K562 (cell line): ENCODE measurements around the gene DRC1. TPM values are rescaled to one million over a fixed set of nuclear protein-coding genes. Genes with fewer than 3 reads are reported as not detected.

Experiments
- CBX5 ChIP-seq: IDR thresholded peaks from 2 replicates; pipeline ENCODE4 v1.6.1; 2014; ENCODE audit warnings: low read depth, borderline replicate concordance
- HNRNPH1 ChIP-seq: fragments of 200-400 bp; formaldehyde crosslinking; optimal IDR thresholded peaks from 2 replicates; pipeline ENCODE3; 2017; ENCODE audit warnings: low read depth, mild to moderate bottlenecking, low read length, moderate library complexity
- ILK ChIP-seq: fragments of 450-650 bp; IDR thresholded peaks from 2 replicates; pipeline ENCODE4 v1.6.1; 2016; ENCODE audit warnings: missing genetic modification characterization, low read depth, mild to moderate bottlenecking, missing compliant biosample characterization, moderate library complexity, borderline replicate concordance
- KDM2B ChIP-seq: fragments of 250-450 bp; sonication (Bioruptor Pico); IDR thresholded peaks from 2 replicates; pipeline ENCODE4 v1.8.0; 2021; ENCODE audit warnings: mild to moderate bottlenecking, moderate library complexity
- KDM5B ChIP-seq: fragments of 200-600 bp; sonication (generic); IDR thresholded peaks from 2 replicates; pipeline ENCODE4 v1.6.1; 2012; ENCODE audit warnings: low read depth, mild to moderate bottlenecking, moderate library complexity, low read length, control low read depth, inconsistent platforms; ENCODE audit not compliant: insufficient replicate concordance
- MEIS2 ChIP-seq: fragments of 450-650 bp; IDR thresholded peaks from 2 replicates; pipeline ENCODE4 v1.6.1; 2014; ENCODE audit warnings: mild to moderate bottlenecking; ENCODE audit not compliant: partially characterized antibody
- NBN ChIP-seq: fragments of 450-650 bp; IDR thresholded peaks from 2 replicates; pipeline ENCODE4 v1.6.1; 2016; ENCODE audit warnings: low read depth, mild to moderate bottlenecking
- NR2C1 ChIP-seq, 2 experiments: fragments of 450-650 bp; IDR thresholded peaks; 2 replicates each; pipeline ENCODE4 v1.6.1; 2017; ENCODE audit warnings: mild to moderate bottlenecking in 2 of 2, antibody characterized with exemption in 1 of 2, inconsistent platforms in 1 of 2, missing compliant biosample characterization in 1 of 2, missing genetic modification characterization in 1 of 2
- POLR2AphosphoS2 ChIP-seq: IDR thresholded peaks from 2 replicates; pipeline ENCODE4 v1.6.1; 2012; ENCODE audit warnings: low read length, improper control_type of control experiment
- SREBF1 ChIP-seq: fragments of 150-350 bp; IDR thresholded peaks from 2 replicates; pipeline ENCODE4 v1.6.1; 2014; ENCODE audit warnings: antibody characterized with exemption, low read depth, low read length, borderline replicate concordance
- TCF7L2 ChIP-seq: fragments of 150-350 bp; IDR thresholded peaks from 2 replicates; pipeline ENCODE4 v1.6.1; 2016; ENCODE audit warnings: low read depth, mild to moderate bottlenecking, low read length, moderate library complexity
- TEAD4 ChIP-seq, 2 experiments: sonication (generic) in 1 of 2; formaldehyde crosslinking in 1 of 2; IDR thresholded peaks; 2 replicates each; pipeline versions ENCODE4 v1.6.1 to v1.8.0; 2012 to 2022; ENCODE audit warnings: borderline replicate concordance in 1 of 2, inconsistent platforms in 1 of 2, low read length in 1 of 2, mild to moderate bottlenecking in 1 of 2, missing genetic modification reagents in 1 of 2
- ZKSCAN1 ChIP-seq: fragments of 150-350 bp; IDR thresholded peaks from 2 replicates; pipeline ENCODE4 v1.6.1; 2016; ENCODE audit warnings: low read depth, low read length
- ZNF140 ChIP-seq: fragments of 250-450 bp; sonication (Bioruptor Pico); IDR thresholded peaks from 2 replicates; pipeline ENCODE4 v1.8.0; 2021; ENCODE audit warnings: moderate library complexity, mild to moderate bottlenecking, inconsistent platforms
- ZNF184 ChIP-seq: sonication (generic); formaldehyde crosslinking; IDR thresholded peaks from 2 replicates; pipeline ENCODE4 v1.5.0; 2020; ENCODE audit warnings: missing genetic modification reagents
- ZNF41 ChIP-seq: fragments of 250-450 bp; sonication (Bioruptor Pico); conservative IDR thresholded peaks from 2 replicates; pipeline ENCODE4 v1.4.0; 2020; ENCODE audit warnings: mild to moderate bottlenecking
- ZZZ3 ChIP-seq: fragments of 450-650 bp; IDR thresholded peaks from 2 replicates; pipeline ENCODE4 v1.6.1; 2016; ENCODE audit warnings: antibody characterized with exemption, mild to moderate bottlenecking, moderate library complexity
- polyA plus RNA-seq, 8 experiments: library from polyadenylated mRNA; depleted of rRNA in 4 of 8; stranded (reverse) in 5 of 8; unstranded in 3 of 8; fragments of >200 nt; fragmentation: Nextera tagmentation in 2 of 8; fragmentation: Illumina TruSeq in 1 of 8; extraction: Ambion mirVana in 2 of 8; extraction: Trizol in 1 of 8; gene quantifications; 2 replicates each; pipeline versions ENCODE4 v1.2.1 to v1.2.3, GENCODE V29; 2011 to 2014; ENCODE audit warnings: inconsistent platforms in 1 of 8, missing spikeins in 1 of 8
- total RNA-seq, 7 experiments: library from RNA; depleted of rRNA in 6 of 7; stranded (reverse); fragments of >200 nt in 6 of 7; fragmentation: Illumina TruSeq in 2 of 7; extraction: Trizol in 2 of 7; gene quantifications; 2 replicates each; pipeline versions ENCODE4 v1.2.1 to v1.2.3, GENCODE V29; 2011 to 2021; ENCODE audit warnings: low replicate concordance in 1 of 7
- TF ChIP-seq, protein P1 (sequence below), 3 experiments: IDR thresholded peaks in 2 of 3; conservative IDR thresholded peaks in 1 of 3; 2 replicates each; pipeline ENCODE4 v1.5.1; 2011 to 2012; ENCODE audit warnings: low read length in 3 of 3, mild to moderate bottlenecking in 3 of 3, control low read depth in 2 of 3, improper control_type of control experiment in 1 of 3, inconsistent platforms in 1 of 3, low read depth in 1 of 3, mixed read lengths in 1 of 3, moderate library complexity in 1 of 3; ENCODE audit not compliant: insufficient read depth in 2 of 3
- TF ChIP-seq, protein P2 (sequence below), 2 experiments: IDR thresholded peaks; 2 replicates each; pipeline ENCODE4 v1.6.1; 2012; ENCODE audit warnings: improper control_type of control experiment in 2 of 2, low read depth in 2 of 2, low read length in 2 of 2, borderline replicate concordance in 1 of 2
- TF ChIP-seq, protein P3 (sequence below): sonication (generic); formaldehyde crosslinking; IDR thresholded peaks from 2 replicates; pipeline ENCODE4 v1.8.1; 2023; ENCODE audit warnings: mild to moderate bottlenecking, missing genetic modification reagents
- TF ChIP-seq, protein P4 (sequence below): sonication (generic); formaldehyde crosslinking; IDR thresholded peaks from 2 replicates; pipeline ENCODE4 v1.8.0; 2022; ENCODE audit warnings: missing genetic modification reagents, mild to moderate bottlenecking, moderate library complexity, borderline replicate concordance

The DRC1 gene
- total and polyA plus RNA-seq, 9 of the 15 experiments (the other 6 are each of a cell fraction or from before 2014, with no cell fraction given) = 0.07 to 0.10 TPM; not detected in 7

DNA sequence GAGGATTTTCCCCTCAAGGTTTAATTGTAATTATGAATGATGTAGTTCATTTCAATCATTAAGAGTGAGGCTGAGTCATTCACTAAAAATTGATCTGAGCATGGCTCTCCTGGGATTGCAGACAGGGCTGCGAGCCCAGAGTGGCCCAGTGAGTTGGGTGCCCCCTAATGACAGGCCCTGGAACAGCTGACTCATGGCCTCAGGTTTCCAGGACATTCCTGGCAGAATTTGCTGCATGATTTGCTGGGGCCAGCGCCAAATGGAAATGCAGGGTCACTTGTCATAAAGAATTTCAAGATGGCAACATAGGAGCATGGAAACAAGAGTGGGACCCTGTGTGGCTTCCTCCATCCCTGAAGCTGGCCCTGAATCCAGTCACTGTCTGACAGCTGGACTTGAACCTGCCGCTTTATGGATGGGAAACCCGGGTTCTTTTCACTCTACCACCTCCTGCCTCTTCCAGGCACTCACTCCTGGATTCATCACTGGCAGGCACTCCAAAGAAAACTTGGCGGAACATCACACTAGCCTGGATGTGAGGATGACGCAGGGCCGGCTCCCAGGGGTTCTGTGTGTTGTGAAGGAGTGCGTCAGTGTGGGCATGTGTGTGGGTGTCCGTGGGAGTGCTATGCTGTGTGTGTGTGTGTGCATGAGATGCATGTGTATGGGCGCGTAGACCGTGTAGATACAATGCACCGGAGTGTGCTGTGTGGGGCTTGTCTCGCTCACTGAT lies 61.0 kb downstream of the DRC1 start (continued):
- TF ChIP-seq ILK (no peak), TCF7L2 (no peak), POLR2AphosphoS2 (no peak), ZNF184 (CRISPR knock-in tag) (no peak), CBX5 (no peak), SREBF1 (no peak), ZKSCAN1 (no peak), TEAD4 (IDR thresholded peaks at IDR 0.05; ENCODE audit: low read length) (peak; percentile 57), TEAD4 (CRISPR knock-in tag; IDR thresholded peaks at IDR 0.05; ENCODE audit: borderline replicate concordance) (no peak), ZNF140 (CRISPR knock-in tag) (no peak), NR2C1 (IDR thresholded peaks at IDR 0.05) (no peak), NR2C1 (tag; IDR thresholded peaks at IDR 0.05) (no peak), KDM5B (no peak), KDM2B (no peak), NBN (no peak), HNRNPH1 (no peak), ZZZ3 (no peak), ZNF41 (CRISPR knock-in tag) (no peak), MEIS2 (no peak)
- TF ChIP-seq, protein P1, sequence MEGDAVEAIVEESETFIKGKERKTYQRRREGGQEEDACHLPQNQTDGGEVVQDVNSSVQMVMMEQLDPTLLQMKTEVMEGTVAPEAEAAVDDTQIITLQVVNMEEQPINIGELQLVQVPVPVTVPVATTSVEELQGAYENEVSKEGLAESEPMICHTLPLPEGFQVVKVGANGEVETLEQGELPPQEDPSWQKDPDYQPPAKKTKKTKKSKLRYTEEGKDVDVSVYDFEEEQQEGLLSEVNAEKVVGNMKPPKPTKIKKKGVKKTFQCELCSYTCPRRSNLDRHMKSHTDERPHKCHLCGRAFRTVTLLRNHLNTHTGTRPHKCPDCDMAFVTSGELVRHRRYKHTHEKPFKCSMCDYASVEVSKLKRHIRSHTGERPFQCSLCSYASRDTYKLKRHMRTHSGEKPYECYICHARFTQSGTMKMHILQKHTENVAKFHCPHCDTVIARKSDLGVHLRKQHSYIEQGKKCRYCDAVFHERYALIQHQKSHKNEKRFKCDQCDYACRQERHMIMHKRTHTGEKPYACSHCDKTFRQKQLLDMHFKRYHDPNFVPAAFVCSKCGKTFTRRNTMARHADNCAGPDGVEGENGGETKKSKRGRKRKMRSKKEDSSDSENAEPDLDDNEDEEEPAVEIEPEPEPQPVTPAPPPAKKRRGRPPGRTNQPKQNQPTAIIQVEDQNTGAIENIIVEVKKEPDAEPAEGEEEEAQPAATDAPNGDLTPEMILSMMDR (IDR thresholded peaks at IDR 0.05 in 2 of 3, conservative IDR thresholded peaks at IDR 0.05 in 1 of 3; ENCODE audit: insufficient read depth in 2 of 3, low read depth in 1 of 3, low read length in 3 of 3) = peak; percentile 83 to 91 (median 90)
- TF ChIP-seq, protein P2, sequence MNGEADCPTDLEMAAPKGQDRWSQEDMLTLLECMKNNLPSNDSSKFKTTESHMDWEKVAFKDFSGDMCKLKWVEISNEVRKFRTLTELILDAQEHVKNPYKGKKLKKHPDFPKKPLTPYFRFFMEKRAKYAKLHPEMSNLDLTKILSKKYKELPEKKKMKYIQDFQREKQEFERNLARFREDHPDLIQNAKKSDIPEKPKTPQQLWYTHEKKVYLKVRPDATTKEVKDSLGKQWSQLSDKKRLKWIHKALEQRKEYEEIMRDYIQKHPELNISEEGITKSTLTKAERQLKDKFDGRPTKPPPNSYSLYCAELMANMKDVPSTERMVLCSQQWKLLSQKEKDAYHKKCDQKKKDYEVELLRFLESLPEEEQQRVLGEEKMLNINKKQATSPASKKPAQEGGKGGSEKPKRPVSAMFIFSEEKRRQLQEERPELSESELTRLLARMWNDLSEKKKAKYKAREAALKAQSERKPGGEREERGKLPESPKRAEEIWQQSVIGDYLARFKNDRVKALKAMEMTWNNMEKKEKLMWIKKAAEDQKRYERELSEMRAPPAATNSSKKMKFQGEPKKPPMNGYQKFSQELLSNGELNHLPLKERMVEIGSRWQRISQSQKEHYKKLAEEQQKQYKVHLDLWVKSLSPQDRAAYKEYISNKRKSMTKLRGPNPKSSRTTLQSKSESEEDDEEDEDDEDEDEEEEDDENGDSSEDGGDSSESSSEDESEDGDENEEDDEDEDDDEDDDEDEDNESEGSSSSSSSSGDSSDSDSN (IDR thresholded peaks at IDR 0.05; ENCODE audit: borderline replicate concordance in 1 of 2, low read depth in 2 of 2, low read length in 2 of 2) = no peak
- TF ChIP-seq, protein P3, sequence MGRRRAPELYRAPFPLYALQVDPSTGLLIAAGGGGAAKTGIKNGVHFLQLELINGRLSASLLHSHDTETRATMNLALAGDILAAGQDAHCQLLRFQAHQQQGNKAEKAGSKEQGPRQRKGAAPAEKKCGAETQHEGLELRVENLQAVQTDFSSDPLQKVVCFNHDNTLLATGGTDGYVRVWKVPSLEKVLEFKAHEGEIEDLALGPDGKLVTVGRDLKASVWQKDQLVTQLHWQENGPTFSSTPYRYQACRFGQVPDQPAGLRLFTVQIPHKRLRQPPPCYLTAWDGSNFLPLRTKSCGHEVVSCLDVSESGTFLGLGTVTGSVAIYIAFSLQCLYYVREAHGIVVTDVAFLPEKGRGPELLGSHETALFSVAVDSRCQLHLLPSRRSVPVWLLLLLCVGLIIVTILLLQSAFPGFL (CRISPR knock-in tag) = no peak
- TF ChIP-seq, protein P4, sequence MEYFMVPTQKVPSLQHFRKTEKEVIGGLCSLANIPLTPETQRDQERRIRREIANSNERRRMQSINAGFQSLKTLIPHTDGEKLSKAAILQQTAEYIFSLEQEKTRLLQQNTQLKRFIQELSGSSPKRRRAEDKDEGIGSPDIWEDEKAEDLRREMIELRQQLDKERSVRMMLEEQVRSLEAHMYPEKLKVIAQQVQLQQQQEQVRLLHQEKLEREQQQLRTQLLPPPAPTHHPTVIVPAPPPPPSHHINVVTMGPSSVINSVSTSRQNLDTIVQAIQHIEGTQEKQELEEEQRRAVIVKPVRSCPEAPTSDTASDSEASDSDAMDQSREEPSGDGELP (CRISPR knock-in tag) = peak; percentile 80
